HepG2 (cell line): ENCODE data around the gene MACROD2. TPM values are rescaled to one million over a fixed set of nuclear protein-coding genes. Genes with fewer than 3 reads are reported as not detected.
A peak's percentile ranks its signal among the peaks of the same experiment; 100 is the strongest.

ENCODE experiments used
- CBX2 ChIP-seq, 2 experiments: fragments of 200-600 bp in 1 of 2; sonication (generic); formaldehyde crosslinking in 1 of 2; IDR thresholded peaks; 2 replicates each; pipeline versions ENCODE4 v1.7.0 to v1.8.1; 2018 to 2022; ENCODE audit warnings: low read depth in 2 of 2, low read length in 1 of 2, mild to moderate bottlenecking in 1 of 2, missing genetic modification reagents in 1 of 2
- CBX5 ChIP-seq: sonication (generic); formaldehyde crosslinking; IDR thresholded peaks from 2 replicates; pipeline ENCODE4 v1.4.0; 2020; ENCODE audit warnings: missing genetic modification reagents, borderline replicate concordance
- EP300 ChIP-seq, 3 experiments: sonication (generic) in 1 of 3; formaldehyde crosslinking in 1 of 3; IDR thresholded peaks; 2 replicates each; pipeline versions ENCODE4 v1.5.1 to v1.6.1; 2011 to 2020; ENCODE audit warnings: low read depth in 2 of 3, low read length in 2 of 3, borderline replicate concordance in 1 of 3, improper control_type of control experiment in 1 of 3, mild to moderate bottlenecking in 1 of 3, missing genetic modification reagents in 1 of 3, moderate library complexity in 1 of 3
- FOXP4 ChIP-seq: sonication (generic); formaldehyde crosslinking; IDR thresholded peaks from 2 replicates; pipeline ENCODE4 v1.4.0; 2020; ENCODE audit warnings: missing genetic modification reagents
- HOXD1 ChIP-seq: sonication (generic); formaldehyde crosslinking; IDR thresholded peaks from 2 replicates; pipeline ENCODE4 v1.5.0; 2020; ENCODE audit warnings: missing genetic modification reagents
- KDM6A ChIP-seq: IDR thresholded peaks from 2 replicates; pipeline ENCODE4 v1.6.1; 2016; ENCODE audit warnings: low read depth
- MXD3 ChIP-seq: IDR thresholded peaks from 2 replicates; pipeline ENCODE4 v1.6.1; 2016; ENCODE audit warnings: mild to moderate bottlenecking, missing biosample characterization, missing genetic modification reagents
- NFIC ChIP-seq: IDR thresholded peaks from 2 replicates; pipeline ENCODE4 v1.6.1; 2012; ENCODE audit warnings: mild to moderate bottlenecking, low read length, inconsistent platforms
- SP5 ChIP-seq: IDR thresholded peaks from 2 replicates; pipeline ENCODE4 v1.6.1; 2016; ENCODE audit warnings: low read depth, borderline replicate concordance
- SRSF1 ChIP-seq: fragments of 200-400 bp; formaldehyde crosslinking; optimal IDR thresholded peaks from 2 replicates; pipeline ENCODE3; 2017; ENCODE audit warnings: mild to moderate bottlenecking, low read depth, low read length, moderate library complexity
- TBX3 ChIP-seq: fragments of 450-650 bp; IDR thresholded peaks from 2 replicates; pipeline ENCODE4 v1.6.1; 2017; ENCODE audit warnings: antibody characterized with exemption, mild to moderate bottlenecking, inconsistent platforms, borderline replicate concordance
- TCF7L2 ChIP-seq: IDR thresholded peaks from 2 replicates; pipeline ENCODE4 v1.6.1; 2011; ENCODE audit warnings: mild to moderate bottlenecking, low read depth, low read length, moderate library complexity
- TFDP1 ChIP-seq: IDR thresholded peaks from 2 replicates; pipeline ENCODE4 v1.6.1; 2016; ENCODE audit warnings: missing compliant biosample characterization, missing genetic modification reagents, borderline replicate concordance
- ZBTB20 ChIP-seq: sonication (generic); formaldehyde crosslinking; IDR thresholded peaks from 2 replicates; pipeline ENCODE4 v1.8.1; 2023; ENCODE audit warnings: missing genetic modification reagents, low read depth, mild to moderate bottlenecking, borderline replicate concordance
- ZBTB39 ChIP-seq: sonication (generic); formaldehyde crosslinking; IDR thresholded peaks from 2 replicates; pipeline ENCODE4 v1.5.0; 2020; ENCODE audit warnings: missing genetic modification reagents
- ZBTB7A ChIP-seq: sonication (generic); formaldehyde crosslinking; IDR thresholded peaks from 2 replicates; pipeline ENCODE4 v1.8.0; 2022; ENCODE audit warnings: mild to moderate bottlenecking, missing genetic modification reagents
- ZNF10 ChIP-seq: sonication (generic); formaldehyde crosslinking; IDR thresholded peaks from 2 replicates; pipeline ENCODE4 v1.4.0; 2020; ENCODE audit warnings: mild to moderate bottlenecking, low read depth, missing genetic modification reagents, borderline replicate concordance
- ZNF207 ChIP-seq: fragments of 450-650 bp; IDR thresholded peaks from 2 replicates; pipeline ENCODE4 v1.6.1; 2016; ENCODE audit warnings: antibody characterized with exemption, borderline replicate concordance
- ZNF329 ChIP-seq: sonication (generic); formaldehyde crosslinking; IDR thresholded peaks from 2 replicates; pipeline ENCODE4 v1.9.0; 2021; ENCODE audit warnings: low read depth, mild to moderate bottlenecking, missing genetic modification reagents
- ZNF383 ChIP-seq: sonication (generic); formaldehyde crosslinking; IDR thresholded peaks from 2 replicates; pipeline ENCODE4 v1.4.0; 2020; ENCODE audit warnings: missing genetic modification reagents, mild to moderate bottlenecking, borderline replicate concordance
- ZNF460 ChIP-seq: sonication (generic); formaldehyde crosslinking; IDR thresholded peaks from 2 replicates; pipeline ENCODE4 v1.5.1; 2020; ENCODE audit warnings: missing genetic modification reagents, mild to moderate bottlenecking, borderline replicate concordance
- ZNF652 ChIP-seq: IDR thresholded peaks from 2 replicates; pipeline ENCODE4 v1.6.1; 2016; ENCODE audit warnings: low read depth, borderline replicate concordance
- ZNF850 ChIP-seq: sonication (generic); formaldehyde crosslinking; conservative IDR thresholded peaks from 2 replicates; pipeline ENCODE4 v1.9.0; 2021; ENCODE audit warnings: mild to moderate bottlenecking, missing genetic modification reagents
- ZSCAN21 ChIP-seq: sonication (generic); formaldehyde crosslinking; IDR thresholded peaks from 2 replicates; pipeline ENCODE4 v1.8.0; 2022; ENCODE audit warnings: mild to moderate bottlenecking, missing genetic modification reagents, moderate library complexity, borderline replicate concordance
- polyA plus RNA-seq, 8 experiments: library from polyadenylated mRNA; depleted of rRNA in 3 of 8; stranded (reverse) in 7 of 8; unstranded in 1 of 8; fragments of >200 nt; fragmentation: Illumina TruSeq in 4 of 8; extraction: Trizol in 4 of 8; gene quantifications; 2 replicates each; pipeline versions ENCODE4 v1.2.1 to v1.2.3, GENCODE V29; 2011 to 2016; ENCODE audit warnings: low read depth in 4 of 8, missing spikeins in 1 of 8, mixed read lengths in 1 of 8; ENCODE audit not compliant: insufficient read depth in 1 of 8
- total RNA-seq, 5 experiments: library from RNA; depleted of rRNA; stranded (reverse); fragments of >200 nt; fragmentation: Illumina TruSeq; extraction: Trizol; gene quantifications; 2 replicates each; pipeline ENCODE4 v1.2.3, GENCODE V29; 2016; ENCODE audit warnings: low read depth in 1 of 5

Gene MACROD2
- total and polyA plus RNA-seq, 2 of the 13 experiments (the other 11 are each of a cell fraction or from before 2014, with no cell fraction given) = 0.13 to 0.51 TPM

- TF ChIP-seq FOXP4 (no peak; the same call in 1 of the 2 replicates), ZNF652 (CRISPR knock-in tag) (no peak), CBX5 (CRISPR knock-in tag) (no peak), TFDP1 (CRISPR knock-in tag) (no peak), EP300 (IDR thresholded peaks at IDR 0.05; ENCODE audit: low read depth in 2 of 2, low read length in 2 of 2) (peak in 1 of 2 experiments; percentile 71; a peak in 2 of 4 replicates), EP300 (CRISPR knock-in tag; IDR thresholded peaks at IDR 0.05; ENCODE audit: borderline replicate concordance) (peak; percentile 43; the same call in 1 of the 2 replicates), ZSCAN21 (CRISPR knock-in tag) (no peak), ZBTB39 (CRISPR knock-in tag) (no peak), KDM6A (CRISPR knock-in tag) (0 out of 2 replicates have a peak, but pooled peaks have one; percentile 20), ZNF10 (no peak), SP5 (CRISPR knock-in tag) (no peak), ZBTB20 (CRISPR knock-in tag) (0 out of 2 replicates have a peak, but pooled peaks have one; percentile 45), ZNF329 (CRISPR knock-in tag) (no peak), SRSF1 (no peak), TBX3 (peak; percentile 57), TCF7L2 (no peak), CBX2 (IDR thresholded peaks at IDR 0.05; ENCODE audit: low read depth, low read length) (no peak), CBX2 (CRISPR knock-in tag; IDR thresholded peaks at IDR 0.05; ENCODE audit: low read depth) (no peak), MXD3 (CRISPR knock-in tag) (no peak), NFIC (peak; percentile 41; the same call in 1 of the 2 replicates), ZBTB7A (CRISPR knock-in tag) (no peak), ZNF460 (CRISPR knock-in tag) (no peak), HOXD1 (CRISPR knock-in tag) (no peak), ZNF383 (CRISPR knock-in tag) (no peak), ZNF207 (no peak), ZNF850 (no peak)
These were observed 883.8 kb downstream of the MACROD2 start (continued) for GRCh38 chr20:14879020-14879697.
